Spleen (tissue), 11 donors: ENCODE results near the gene CTXN3. TPM values are rescaled to one million over a fixed set of nuclear protein-coding genes. Genes with fewer than 3 reads are reported as not detected.

ENCODE experiments used
- DNase-seq: peaks from one replicate; pipeline ENCODE4 v3.0.0-alpha.2; 2020
- H3K27ac ChIP-seq, 8 donors: fragments of 200-600 bp; sonication (generic) in 7 of 8; 1 replicate in 4 of 8; 2 replicates in 4 of 8; pipeline versions ENCODE4 v1.5.0 to v1.8.0; 2016 to 2021; ENCODE audit warnings: inconsistent platforms in 4 of 8, mild to moderate bottlenecking in 4 of 8, moderate library complexity in 1 of 8
- H3K27me3 ChIP-seq, 7 donors: fragments of 200-600 bp; sonication (generic) in 6 of 7; replicated peaks in 1 of 7; 1 replicate in 4 of 7; 2 replicates in 3 of 7; pipeline versions ENCODE4 v1.5.0 to v1.8.0; 2016 to 2021; ENCODE audit warnings: inconsistent platforms in 3 of 7, mild to moderate bottlenecking in 1 of 7
- H3K36me3 ChIP-seq, 6 donors: fragments of 200-600 bp; sonication (generic) in 5 of 6; 1 replicate in 4 of 6; 2 replicates in 2 of 6; pipeline versions ENCODE4 v1.5.0 to v1.8.0; 2016 to 2021; ENCODE audit warnings: inconsistent platforms in 2 of 6
- H3K4me1 ChIP-seq, 6 donors: fragments of 200-600 bp; sonication (generic) in 5 of 6; 1 replicate in 3 of 6; 2 replicates in 3 of 6; pipeline versions ENCODE4 v1.5.0 to v1.8.0; 2016 to 2021; ENCODE audit warnings: inconsistent platforms in 3 of 6
- H3K4me3 ChIP-seq, 8 donors: fragments of 200-600 bp; sonication (generic) in 7 of 8; 1 replicate in 4 of 8; 2 replicates in 4 of 8; pipeline versions ENCODE4 v1.5.0 to v1.8.0; 2016 to 2021; ENCODE audit warnings: inconsistent platforms in 4 of 8, mild to moderate bottlenecking in 4 of 8, moderate library complexity in 2 of 8
- H3K9me3 ChIP-seq, 8 donors: fragments of 200-600 bp; sonication (generic) in 7 of 8; 1 replicate in 4 of 8; 2 replicates in 4 of 8; pipeline versions ENCODE4 v1.5.0 to v1.8.0; 2016 to 2021; ENCODE audit warnings: inconsistent platforms in 4 of 8
- POLR2A ChIP-seq, 3 donors: fragments of 450-650 bp; IDR thresholded peaks; one replicate each; pipeline ENCODE4 v1.5.1; 2017; ENCODE audit warnings: antibody characterized with exemption in 3 of 3, mild to moderate bottlenecking in 1 of 3
- POLR2AphosphoS5 ChIP-seq, 3 donors: sonication (generic); formaldehyde crosslinking; IDR thresholded peaks; one replicate each; pipeline ENCODE4 v1.5.1; 2017; ENCODE audit warnings: antibody characterized with exemption in 3 of 3
- WGBS, 5 donors: extraction: QIAGEN DNeasy Blood & Tissue Kit in 3 of 5; methylation state at CpG; one replicate each; pipeline versions ENCODE4 v1.1.5 to v1.1.7; 2013 to 2018; 5-methylcytosine and 5-hydroxymethylcytosine counted together
- intact Hi-C: fragments of 100-400 bp; cut with DNase I; formaldehyde crosslinking; loops from one replicate; pipeline ENCODE4 v1.15.0; 2023; ENCODE audit warnings: low total_unique reads
- polyA plus RNA-seq, 3 donors: library from polyadenylated mRNA; stranded (reverse); fragments of 200-250 nt; gene quantifications; one replicate each; pipeline ENCODE4 v1.2.1, GENCODE V29; 2013
- total RNA-seq, 7 donors: library from RNA; depleted of rRNA in 3 of 7; stranded (reverse); fragments of >200 nt in 3 of 7; fragmentation: NEBNext Ultra II Directional in 4 of 7; extraction: Animal tissue kit (Norgen Biotek cat#: 25700) in 4 of 7; gene quantifications; one replicate each; pipeline versions ENCODE4 v1.1.0 to v1.2.1, GENCODE V29; 2016 to 2021
- TF ChIP-seq, protein P1 (sequence below), 11 experiments: fragments of 200-600 bp in 7 of 11; fragments of 450-650 bp in 4 of 11; sonication (generic) in 4 of 11; IDR thresholded peaks in 8 of 11; conservative IDR thresholded peaks in 3 of 11; 1 replicate in 7 of 11; 2 replicates in 4 of 11; pipeline versions ENCODE4 v1.4.0 to v1.8.0; 2016 to 2021; ENCODE audit warnings: antibody characterized with exemption in 11 of 11, inconsistent platforms in 4 of 11, mild to moderate bottlenecking in 1 of 11
- donor health status: healthy with polysubstance abuse.
- donor health status: DM: no; HTN: no; CAD: no; lungs with moderate emphysema.
- donor health status: DM: no; HTN: no; CAD: no.
- donor health status: Bipolar disorder and iron deficiency.
- donor health status: healthy.
- donor health status: DM: no; HTN: no; CAD: no.
- donor health status: DM: yes; HTN: yes; CAD: no.

The CTXN3 gene
- total and polyA plus RNA-seq, 10 donors, result not detected

GRCh38 chr5:127642949-127643348 is 5.9 kb upstream of the CTXN3 start:
- Histone ChIP-seq H3K36me3 (no peaks in the 10 kb centered on the region), H3K4me3 (no peak overlapping the region), H3K27ac (no peak overlapping the region), H3K9me3 (no peaks in the 10 kb centered on the region), H3K4me1 (no peaks in the 10 kb centered on the region), H3K27me3 (no peaks in the 10 kb centered on the region)
- TF ChIP-seq POLR2AphosphoS5 (IDR thresholded peaks at IDR 0.05), result no peak
- no peak for TF ChIP-seq POLR2A (IDR thresholded peaks at IDR 0.05)
- 76 to 94% (median 83%) methylated on average over 2 of the region's 2 CpGs for WGBS, 5 donors
- no peak for DNase-seq
- intact Hi-C loops, result no loop called here

DNA sequence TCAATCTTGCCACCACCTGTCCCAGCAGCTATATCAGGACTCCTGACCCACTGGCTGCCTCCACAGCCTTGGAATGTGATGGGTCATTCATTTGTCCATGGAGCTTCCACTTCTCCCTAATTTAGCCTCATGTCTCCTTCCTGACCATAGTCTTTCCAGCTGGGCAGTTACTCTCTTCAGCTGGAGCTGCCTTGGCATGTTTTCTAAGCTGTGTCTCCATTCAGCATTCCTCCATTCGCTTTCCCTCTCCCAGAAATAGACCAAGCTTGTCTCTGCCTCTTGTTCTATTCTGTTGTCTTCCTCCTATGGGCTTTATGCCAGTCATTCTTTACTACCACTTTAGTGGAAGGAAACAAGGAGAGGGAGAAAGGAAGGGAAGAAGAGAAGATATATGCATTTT is 5.3 kb upstream of the CTXN3 start:
- no peak for DNase-seq
- intact Hi-C loops, result no loop called here
- Histone ChIP-seq H3K36me3 (no peaks in the 10 kb centered on the region), H3K4me1 (no peaks in the 10 kb centered on the region), H3K27me3 (no peaks in the 10 kb centered on the region), H3K4me3 (no peak overlapping the region), H3K27ac (no peak overlapping the region), H3K9me3 (no peaks in the 10 kb centered on the region)
- WGBS, 5 donors, result 69 to 89% (median 83%) methylated on average over 1 of the region's 1 CpG
- no peak for TF ChIP-seq POLR2AphosphoS5 (IDR thresholded peaks at IDR 0.05)
- no peak for TF ChIP-seq POLR2A (IDR thresholded peaks at IDR 0.05)
- TF ChIP-seq, protein P1, sequence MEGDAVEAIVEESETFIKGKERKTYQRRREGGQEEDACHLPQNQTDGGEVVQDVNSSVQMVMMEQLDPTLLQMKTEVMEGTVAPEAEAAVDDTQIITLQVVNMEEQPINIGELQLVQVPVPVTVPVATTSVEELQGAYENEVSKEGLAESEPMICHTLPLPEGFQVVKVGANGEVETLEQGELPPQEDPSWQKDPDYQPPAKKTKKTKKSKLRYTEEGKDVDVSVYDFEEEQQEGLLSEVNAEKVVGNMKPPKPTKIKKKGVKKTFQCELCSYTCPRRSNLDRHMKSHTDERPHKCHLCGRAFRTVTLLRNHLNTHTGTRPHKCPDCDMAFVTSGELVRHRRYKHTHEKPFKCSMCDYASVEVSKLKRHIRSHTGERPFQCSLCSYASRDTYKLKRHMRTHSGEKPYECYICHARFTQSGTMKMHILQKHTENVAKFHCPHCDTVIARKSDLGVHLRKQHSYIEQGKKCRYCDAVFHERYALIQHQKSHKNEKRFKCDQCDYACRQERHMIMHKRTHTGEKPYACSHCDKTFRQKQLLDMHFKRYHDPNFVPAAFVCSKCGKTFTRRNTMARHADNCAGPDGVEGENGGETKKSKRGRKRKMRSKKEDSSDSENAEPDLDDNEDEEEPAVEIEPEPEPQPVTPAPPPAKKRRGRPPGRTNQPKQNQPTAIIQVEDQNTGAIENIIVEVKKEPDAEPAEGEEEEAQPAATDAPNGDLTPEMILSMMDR (IDR thresholded peaks at IDR 0.05 in 8 of 11, conservative IDR thresholded peaks at IDR 0.05 in 3 of 11), result no peak

GRCh38 chr5:127645300-127645726 is 3.6 kb upstream of the CTXN3 start:
- Histone ChIP-seq H3K27me3 (no peaks in the 10 kb centered on the region), H3K36me3 (no peaks in the 10 kb centered on the region), H3K4me3 (no peak overlapping the region), H3K4me1 (no peaks in the 10 kb centered on the region), H3K27ac (no peak overlapping the region), H3K9me3 (no peaks in the 10 kb centered on the region)
- TF ChIP-seq POLR2AphosphoS5 (IDR thresholded peaks at IDR 0.05) (no peak), POLR2A (IDR thresholded peaks at IDR 0.05) (no peak)
- DNase-seq, result no peak
- intact Hi-C loops, result no loop called here
- WGBS, 5 donors, result 80 to 92% (median 83%) methylated on average over 2 of the region's 2 CpGs

- no peak for DNase-seq
- WGBS, 5 donors, result 84 to 95% (median 93%) methylated on average over 8 of the region's 8 CpGs
- Histone ChIP-seq H3K27me3 (no peaks in the 10 kb centered on the region), H3K27ac (no peak overlapping the region), H3K36me3 (no peaks in the 10 kb centered on the region), H3K4me3 (no peak overlapping the region), H3K9me3 (no peaks in the 10 kb centered on the region), H3K4me1 (no peaks in the 10 kb centered on the region)
- TF ChIP-seq, protein P1 (IDR thresholded peaks at IDR 0.05 in 8 of 11, conservative IDR thresholded peaks at IDR 0.05 in 3 of 11), result no peak
- TF ChIP-seq POLR2AphosphoS5 (IDR thresholded peaks at IDR 0.05) (no peak), POLR2A (IDR thresholded peaks at IDR 0.05) (no peak)
- intact Hi-C loops, result no loop called here
These were observed 1.4 kb upstream of the CTXN3 start for GRCh38 chr5:127647361-127647958.

DNA sequence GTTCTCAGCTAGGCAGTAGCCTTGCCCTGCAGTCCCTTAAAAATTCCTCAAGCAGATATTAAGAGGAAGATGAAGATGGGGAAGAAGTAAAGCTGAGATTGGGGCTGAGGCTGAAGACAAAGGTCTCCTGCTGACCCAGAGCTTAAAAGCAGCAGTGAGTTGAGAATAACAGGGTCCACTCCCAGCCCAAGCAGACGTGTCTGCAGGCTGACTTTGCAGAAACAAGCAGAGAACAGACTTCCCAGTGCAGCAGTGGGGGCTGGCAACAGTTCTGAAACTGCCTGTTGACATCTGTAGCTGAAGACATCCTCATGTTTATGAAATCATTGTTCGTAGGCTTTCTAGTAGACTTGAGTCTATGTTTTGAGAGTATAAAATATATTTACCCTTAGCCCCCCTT is 1.1 kb downstream of the CTXN3 start:
- TF ChIP-seq POLR2A (IDR thresholded peaks at IDR 0.05) (no peak), POLR2AphosphoS5 (IDR thresholded peaks at IDR 0.05) (no peak)
- TF ChIP-seq, protein P1 (IDR thresholded peaks at IDR 0.05 in 8 of 11, conservative IDR thresholded peaks at IDR 0.05 in 3 of 11), result no peak
- H3K36me3 ChIP-seq, result no peaks in the 10 kb centered on the region
- no peaks in the 10 kb centered on the region for H3K27me3 ChIP-seq
- no peak for DNase-seq
- WGBS, 5 donors, result 14 to 27% (median 18%) methylated on average over 2 of the region's 2 CpGs
- H3K9me3 ChIP-seq, result no peaks in the 10 kb centered on the region
- H3K4me3 ChIP-seq, result no peak overlapping the region
- no peak overlapping the region for H3K27ac ChIP-seq
- intact Hi-C loops, result no loop called here
- no peaks in the 10 kb centered on the region for H3K4me1 ChIP-seq
